Activated CD4-positive, alpha-beta T cell treated with anti-CD3 and anti-CD28 coated beads, Interleukin-10, Interleukin-2, amounts not matched to agents 100 ng/mL and 50 ng/mL, durations not matched to agents 16 hours and 8 hours (primary cell): ENCODE measurements around the gene MAML2.
A peak's percentile ranks its signal among the peaks of the same experiment; 100 is the strongest.

Experiments
- DNase-seq: peaks from one replicate; pipeline ENCODE4 v3.0.0-alpha.2; 2020

The MAML2 gene

GRCh38 chr11:96177146-96177545 lies 165.8 kb downstream of the MAML2 start:
- DNase-seq = no peak

GRCh38 chr11:96173906-96174305 lies 169.1 kb downstream of the MAML2 start:
- DNase-seq = no peak

- no peak for DNase-seq
Measured at GRCh38 chr11:96173422-96173821, 169.6 kb downstream of the MAML2 start.

GRCh38 chr11:96172604-96173003 lies 170.4 kb downstream of the MAML2 start:
- DNase-seq = no peak

- DNase-seq = no peak
Measured at GRCh38 chr11:96169250-96169649, 173.7 kb downstream of the MAML2 start.

GRCh38 chr11:96168623-96169022 lies 174.4 kb downstream of the MAML2 start:
- DNase-seq = peak; percentile 67

- no peak for DNase-seq
Measured at GRCh38 chr11:96167787-96168186, 175.2 kb downstream of the MAML2 start.

- no peak for DNase-seq
Measured at GRCh38 chr11:96167203-96167758, 175.7 kb downstream of the MAML2 start.

- DNase-seq = no peak
Measured at GRCh38 chr11:96162816-96163499, 180.0 kb downstream of the MAML2 start.

- no peak for DNase-seq
Measured at GRCh38 chr11:96161307-96162089, 181.5 kb downstream of the MAML2 start.

- no peak for DNase-seq
Measured at GRCh38 chr11:96160732-96161306, 182.2 kb downstream of the MAML2 start.

GRCh38 chr11:96159968-96160367 lies 183.0 kb downstream of the MAML2 start:
- DNase-seq = no peak

- DNase-seq = no peak
Measured at GRCh38 chr11:96158126-96158525, 184.9 kb downstream of the MAML2 start.

GRCh38 chr11:96157517-96157873 lies 185.5 kb downstream of the MAML2 start:
- no peak for DNase-seq

- no peak for DNase-seq
Measured at GRCh38 chr11:96156379-96156722, 186.6 kb downstream of the MAML2 start.

- DNase-seq = peak; percentile 90
Measured at GRCh38 chr11:96155627-96156378, 187.2 kb downstream of the MAML2 start.

GRCh38 chr11:96154802-96155520 lies 188.0 kb downstream of the MAML2 start:
- DNase-seq = no peak

- no peak for DNase-seq
Measured at GRCh38 chr11:96152623-96153022, 190.4 kb downstream of the MAML2 start.

- DNase-seq = no peak
Measured at GRCh38 chr11:96151501-96151900, 191.5 kb downstream of the MAML2 start.

GRCh38 chr11:96150609-96151008 lies 192.4 kb downstream of the MAML2 start:
- no peak for DNase-seq

- DNase-seq = no peak
Measured at GRCh38 chr11:96149743-96150555, 193.0 kb downstream of the MAML2 start.
